Gastrocnemius medialis (tissue), 4 donors: ENCODE data around the gene SPTBN1. TPM values are rescaled to one million over a fixed set of nuclear protein-coding genes. Genes with fewer than 3 reads are reported as not detected.

ENCODE experiments used
- ATAC-seq, 2 donors: fragments of 150-250 bp; one replicate each; pipeline ENCODE4 v1.9.1; 2016
- DNase-seq, 2 donors: peaks; one replicate each; pipeline ENCODE4 v3.0.0-alpha.2; 2019
- H3K27ac ChIP-seq, 4 donors: fragments of 200-600 bp; sonication (generic); 1 replicate in 1 of 4; 2 replicates in 3 of 4; pipeline ENCODE4 v1.5.1; 2016 to 2018; ENCODE audit warnings: mild to moderate bottlenecking in 2 of 4, moderate library complexity in 1 of 4
- H3K27me3 ChIP-seq, 3 donors: fragments of 200-600 bp; sonication (generic) in 2 of 3; 1 replicate in 1 of 3; 2 replicates in 2 of 3; pipeline versions ENCODE4 v1.5.1 to v1.6.0; 2016 to 2019; ENCODE audit warnings: mild to moderate bottlenecking in 1 of 3, moderate library complexity in 1 of 3
- H3K36me3 ChIP-seq, 2 donors: fragments of 200-600 bp; sonication (generic) in 1 of 2; one replicate each; pipeline ENCODE4 v1.5.1; 2017 to 2018
- H3K4me1 ChIP-seq, 2 donors: fragments of 200-600 bp; sonication (generic) in 1 of 2; one replicate each; pipeline ENCODE4 v1.5.1; 2016 to 2017; ENCODE audit warnings: mild to moderate bottlenecking in 2 of 2
- H3K4me3 ChIP-seq, 4 donors: fragments of 200-600 bp; sonication (generic) in 3 of 4; 1 replicate in 1 of 4; 2 replicates in 3 of 4; pipeline ENCODE4 v1.5.1; 2016 to 2019; ENCODE audit warnings: mild to moderate bottlenecking in 2 of 4
- H3K9me3 ChIP-seq, 3 donors: fragments of 200-600 bp; sonication (generic) in 2 of 3; 1 replicate in 1 of 3; 2 replicates in 2 of 3; pipeline ENCODE4 v1.5.1; 2016 to 2019
- POLR2A ChIP-seq, 2 donors: fragments of 450-650 bp; IDR thresholded peaks; one replicate each; pipeline ENCODE4 v1.6.1; 2017; ENCODE audit warnings: antibody characterized with exemption in 2 of 2, mild to moderate bottlenecking in 2 of 2, moderate library complexity in 2 of 2
- in situ Hi-C, 4 donors: fragments of 200-750 bp; cut with MboI; loops; one replicate each; pipeline versions ENCODE4 v1.15.0 to v1.8.0; 2017; ENCODE audit warnings: low sequenced_read_pairs in 4 of 4
- intact Hi-C: fragments of 100-400 bp; cut with DNase I; formaldehyde crosslinking; loops from one replicate; pipeline ENCODE4 v1.15.1; 2023; ENCODE audit warnings: low total_unique reads
- total RNA-seq, 4 donors: library from RNA; depleted of rRNA; stranded (reverse); fragments of >200 nt; gene quantifications; one replicate each; pipeline versions ENCODE4 v1.1.0 to v1.2.3, GENCODE V29; 2016
- TF ChIP-seq, protein P1 (sequence below), 5 experiments: fragments of 450-650 bp in 3 of 5; fragments of 200-600 bp in 2 of 5; sonication (generic) in 2 of 5; IDR thresholded peaks in 4 of 5; conservative IDR thresholded peaks in 1 of 5; 1 replicate in 4 of 5; 2 replicates in 1 of 5; pipeline ENCODE4 v1.5.1; 2016 to 2019; ENCODE audit warnings: antibody characterized with exemption in 5 of 5, mild to moderate bottlenecking in 3 of 5, moderate library complexity in 3 of 5

Gene SPTBN1
- total RNA-seq, 4 donors from 2014 or later: 107 to 191 (median 119) TPM

DNA sequence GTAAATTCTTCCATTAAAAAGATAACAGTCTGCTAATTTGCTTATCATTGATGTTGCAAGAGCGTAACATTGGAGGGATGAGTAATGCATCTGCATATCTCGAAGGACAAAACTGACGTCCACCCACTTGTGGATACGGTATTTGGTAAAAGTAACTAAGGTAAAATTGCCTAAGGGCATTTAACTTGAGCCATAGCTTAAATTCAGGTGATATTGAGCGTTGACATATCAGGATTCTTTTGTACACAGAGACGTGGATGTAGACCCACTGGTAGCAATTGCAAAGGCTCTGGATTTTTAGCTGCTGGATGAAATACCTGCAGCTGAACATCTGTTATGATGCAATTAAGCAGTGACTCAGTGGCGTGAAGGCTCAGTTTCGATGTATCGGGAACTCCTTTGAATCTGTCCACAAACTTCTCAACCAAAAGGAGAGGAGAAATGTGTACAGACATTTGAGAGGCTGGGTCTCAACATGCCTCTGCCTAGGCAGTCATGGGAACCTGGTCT, 119.3 kb downstream of the SPTBN1 start:
- Histone ChIP-seq H3K4me1 (peaks cover 64 to 88% of the 10 kb centered on the region in 2 donors), H3K36me3 (no peaks in the 10 kb centered on the region), H3K27ac (peak overlapping the region in 2 of 4 donors; percentile 15 to 55), H3K27me3 (no peaks in the 10 kb centered on the region), H3K9me3 (no peaks in the 10 kb centered on the region), H3K4me3 (no peak overlapping the region)
- ATAC-seq (peak in 1 of 2 donors; percentile 28), DNase-seq (no peak)
- TF ChIP-seq POLR2A (IDR thresholded peaks at IDR 0.05): no peak
- TF ChIP-seq, protein P1, sequence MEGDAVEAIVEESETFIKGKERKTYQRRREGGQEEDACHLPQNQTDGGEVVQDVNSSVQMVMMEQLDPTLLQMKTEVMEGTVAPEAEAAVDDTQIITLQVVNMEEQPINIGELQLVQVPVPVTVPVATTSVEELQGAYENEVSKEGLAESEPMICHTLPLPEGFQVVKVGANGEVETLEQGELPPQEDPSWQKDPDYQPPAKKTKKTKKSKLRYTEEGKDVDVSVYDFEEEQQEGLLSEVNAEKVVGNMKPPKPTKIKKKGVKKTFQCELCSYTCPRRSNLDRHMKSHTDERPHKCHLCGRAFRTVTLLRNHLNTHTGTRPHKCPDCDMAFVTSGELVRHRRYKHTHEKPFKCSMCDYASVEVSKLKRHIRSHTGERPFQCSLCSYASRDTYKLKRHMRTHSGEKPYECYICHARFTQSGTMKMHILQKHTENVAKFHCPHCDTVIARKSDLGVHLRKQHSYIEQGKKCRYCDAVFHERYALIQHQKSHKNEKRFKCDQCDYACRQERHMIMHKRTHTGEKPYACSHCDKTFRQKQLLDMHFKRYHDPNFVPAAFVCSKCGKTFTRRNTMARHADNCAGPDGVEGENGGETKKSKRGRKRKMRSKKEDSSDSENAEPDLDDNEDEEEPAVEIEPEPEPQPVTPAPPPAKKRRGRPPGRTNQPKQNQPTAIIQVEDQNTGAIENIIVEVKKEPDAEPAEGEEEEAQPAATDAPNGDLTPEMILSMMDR (IDR thresholded peaks at IDR 0.05 in 4 of 5, conservative IDR thresholded peaks at IDR 0.05 in 1 of 5): no peak
- in situ Hi-C loops: no loop called here
- intact Hi-C loops: no loop called here

DNA sequence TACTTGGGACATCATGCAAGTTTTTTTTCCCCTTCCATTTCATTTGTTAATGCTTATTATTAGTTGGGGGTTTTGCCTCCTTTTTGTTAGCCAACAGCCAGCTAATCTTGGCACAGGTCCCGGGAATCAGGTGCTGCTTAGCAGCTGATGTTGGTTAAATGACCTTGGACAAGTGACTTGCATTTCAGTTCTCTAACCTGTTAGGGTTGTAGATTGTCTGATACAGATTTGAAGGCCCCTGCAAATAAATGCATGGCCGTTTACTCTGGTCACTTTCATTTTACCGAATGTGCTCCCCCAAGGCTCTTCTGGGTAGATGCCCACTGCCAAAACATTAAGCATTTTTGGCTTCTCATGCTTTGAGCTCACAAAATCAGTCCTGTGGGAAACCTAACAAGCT, 120.9 kb downstream of the SPTBN1 start:
- peak overlapping the region in 3 of 4 donors; percentile 10 to 49 (median 13) for H3K27ac ChIP-seq
- DNase-seq: peak in 1 of 2 donors; percentile 43
- no peaks in the 10 kb centered on the region for H3K27me3 ChIP-seq
- intact Hi-C loops (no loop called here), in situ Hi-C loops (no loop called here)
- TF ChIP-seq, protein P1 (IDR thresholded peaks at IDR 0.05 in 4 of 5, conservative IDR thresholded peaks at IDR 0.05 in 1 of 5): no peak
- TF ChIP-seq POLR2A (IDR thresholded peaks at IDR 0.05): no peak
- H3K9me3 ChIP-seq: no peaks in the 10 kb centered on the region
- no peaks in the 10 kb centered on the region for H3K36me3 ChIP-seq
- peak in 1 of 2 donors; percentile 49 for ATAC-seq
- H3K4me3 ChIP-seq: no peak overlapping the region
- peaks cover 48 to 80% of the 10 kb centered on the region in 2 donors for H3K4me1 ChIP-seq

DNA sequence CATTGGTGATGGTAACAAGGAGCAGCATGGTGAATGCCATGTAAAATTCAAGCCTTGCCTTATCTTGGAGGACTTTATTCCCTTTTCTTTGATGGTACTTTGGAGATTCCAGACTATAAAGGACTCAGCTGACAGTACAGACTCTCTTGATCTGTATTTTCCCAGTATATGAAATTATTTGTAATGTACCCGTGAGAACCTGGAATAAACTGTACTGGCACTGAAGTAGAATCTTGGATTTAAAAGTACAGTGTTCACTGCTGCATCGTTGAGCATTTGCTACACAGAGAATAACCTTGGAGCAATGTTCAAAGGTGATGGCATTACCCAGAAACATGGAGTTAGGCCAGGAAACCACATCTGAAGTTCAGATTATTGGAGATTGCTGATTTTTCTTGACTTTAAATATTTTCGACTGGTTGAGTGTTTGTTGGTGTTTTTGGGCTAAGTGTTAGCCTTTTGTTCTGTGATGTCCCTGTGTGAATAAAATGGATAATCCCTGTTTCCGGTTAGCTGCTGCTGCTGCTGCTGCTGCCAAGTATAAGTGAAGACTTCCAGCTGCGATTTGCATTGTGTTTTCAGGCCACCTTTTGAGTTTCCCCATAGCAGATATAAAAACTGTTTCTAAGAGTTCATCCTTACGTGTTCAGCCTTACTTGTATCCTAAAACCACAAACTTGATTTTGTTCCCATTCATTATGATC, 122.0 kb downstream of the SPTBN1 start:
- H3K4me3 ChIP-seq: no peak overlapping the region
- H3K27me3 ChIP-seq: no peaks in the 10 kb centered on the region
- TF ChIP-seq, protein P1 (IDR thresholded peaks at IDR 0.05 in 4 of 5, conservative IDR thresholded peaks at IDR 0.05 in 1 of 5): no peak
- TF ChIP-seq POLR2A (IDR thresholded peaks at IDR 0.05): no peak
- in situ Hi-C loops: no loop called here
- no peaks in the 10 kb centered on the region for H3K36me3 ChIP-seq
- H3K9me3 ChIP-seq: no peaks in the 10 kb centered on the region
- no peak for ATAC-seq
- H3K27ac ChIP-seq: peak overlapping the region in 3 of 4 donors; percentile 4 to 50 (median 13)
- no peak for DNase-seq
- intact Hi-C loops: loop anchor here (2.0 kb wide), 1 partner anchor 51 kb away; no protein-coding TSS in a partner anchor
- H3K4me1 ChIP-seq: peaks cover 43 to 81% of the 10 kb centered on the region in 2 donors

DNA sequence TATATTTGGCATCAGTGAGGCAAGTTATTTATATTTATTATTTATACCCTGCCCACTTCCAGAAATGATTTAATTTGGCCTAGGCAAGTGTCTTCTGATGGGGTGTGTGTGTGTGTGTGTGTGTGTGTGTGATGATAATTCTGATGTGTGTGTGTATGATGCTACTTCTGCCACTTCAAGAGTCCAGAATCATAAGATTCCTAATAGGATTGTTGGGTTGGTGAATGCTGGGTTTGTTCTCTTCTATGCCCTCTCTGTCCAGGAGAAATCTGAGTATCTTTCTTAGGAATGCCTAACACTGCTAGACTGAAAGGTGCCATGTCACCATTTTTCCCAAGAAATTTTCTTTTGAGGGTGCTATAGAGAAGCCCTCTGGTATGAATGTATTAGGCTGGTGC, 122.5 kb downstream of the SPTBN1 start:
- no peak for DNase-seq
- H3K27ac ChIP-seq: peak overlapping the region in 2 of 4 donors; percentile 13 to 50
- H3K4me3 ChIP-seq: no peak overlapping the region
- intact Hi-C loops (loop anchor here (2.0 kb wide), 1 partner anchor 52 kb away; no protein-coding TSS in a partner anchor), in situ Hi-C loops (no loop called here)
- no peaks in the 10 kb centered on the region for H3K9me3 ChIP-seq
- no peaks in the 10 kb centered on the region for H3K27me3 ChIP-seq
- peaks cover 43 to 81% of the 10 kb centered on the region in 2 donors for H3K4me1 ChIP-seq
- TF ChIP-seq POLR2A (IDR thresholded peaks at IDR 0.05): no peak
- TF ChIP-seq, protein P1 (IDR thresholded peaks at IDR 0.05 in 4 of 5, conservative IDR thresholded peaks at IDR 0.05 in 1 of 5): no peak
- no peak for ATAC-seq
- H3K36me3 ChIP-seq: no peaks in the 10 kb centered on the region
